ENCODE data around the gene TNFRSF18.
A peak's percentile ranks its signal among the peaks of the same experiment; 100 is the strongest.
"Not testable (repeated sequence)": the region's sequence is repeated elsewhere in the genome, so short reads cannot be mapped to it uniquely, and the experiment has no call there.

TNFRSF18 gene, protein sequence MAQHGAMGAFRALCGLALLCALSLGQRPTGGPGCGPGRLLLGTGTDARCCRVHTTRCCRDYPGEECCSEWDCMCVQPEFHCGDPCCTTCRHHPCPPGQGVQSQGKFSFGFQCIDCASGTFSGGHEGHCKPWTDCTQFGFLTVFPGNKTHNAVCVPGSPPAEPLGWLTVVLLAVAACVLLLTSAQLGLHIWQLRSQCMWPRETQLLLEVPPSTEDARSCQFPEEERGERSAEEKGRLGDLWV

DNA sequence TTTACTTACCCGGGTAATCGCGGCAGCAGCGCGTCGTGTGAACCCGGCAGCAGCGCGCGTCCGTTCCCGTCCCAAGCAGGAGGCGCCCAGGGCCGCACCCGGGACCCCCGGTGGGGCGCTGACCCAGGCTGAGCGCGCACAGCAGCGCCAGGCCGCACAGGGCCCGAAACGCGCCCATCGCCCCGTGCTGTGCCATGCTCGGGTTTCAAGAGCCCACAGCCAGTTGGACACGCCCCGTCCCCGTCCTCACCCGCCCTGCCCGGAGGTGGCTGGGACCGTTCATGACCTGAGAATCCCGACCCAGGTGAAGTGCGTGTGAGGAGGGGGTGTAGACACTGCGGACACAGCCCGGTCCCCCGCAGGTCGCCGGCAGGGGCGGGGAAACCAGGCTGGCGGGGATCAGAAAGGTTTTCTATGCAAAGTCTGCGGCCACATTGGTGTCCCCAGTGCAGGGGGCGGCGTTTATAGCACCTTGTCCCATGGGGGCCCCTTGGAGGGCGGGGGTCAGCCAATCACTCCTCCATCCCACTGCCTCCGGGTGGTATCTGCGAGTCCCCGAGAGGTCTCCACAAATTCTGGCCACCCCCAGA lies at the start of gene TNFRSF18:
TNFRSF18 (minus strand) TSS at position 217 of the 590 bp plus-strand sequence; CDS start at position 196, 21 bp downstream.
- H3K4me3 ChIP-seq (ENCODE audit: low read depth, low read length) = peak within 1 kb of the TSS; percentile 13
- DNase-seq (ENCODE audit: low read depth) = no peak

DNA sequence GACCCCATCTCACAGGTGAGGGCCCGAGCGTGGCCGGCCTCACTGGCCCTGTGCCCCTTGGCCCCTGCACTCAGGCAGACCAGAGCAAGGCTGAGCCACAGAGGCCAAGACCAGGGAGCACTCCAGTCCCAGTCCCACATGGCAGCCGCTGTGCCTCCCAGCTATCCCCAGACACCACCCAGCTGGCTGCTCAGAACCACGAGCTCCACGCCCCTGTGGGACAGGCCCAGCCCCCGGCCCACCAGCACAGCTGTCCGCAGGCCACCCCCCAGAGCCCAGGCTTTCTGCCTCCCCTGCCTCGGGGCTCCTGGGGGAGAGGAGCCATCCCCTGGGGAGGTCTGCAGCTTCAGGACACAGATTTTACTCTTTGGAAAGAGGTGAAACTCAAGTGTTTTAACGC lies 49.2 kb upstream of the TNFRSF18 start:
- DNase-seq (ENCODE audit: low read depth) = no peak
- H3K4me3 ChIP-seq (ENCODE audit: low read depth, low read length) = no peak overlapping the region

DNA sequence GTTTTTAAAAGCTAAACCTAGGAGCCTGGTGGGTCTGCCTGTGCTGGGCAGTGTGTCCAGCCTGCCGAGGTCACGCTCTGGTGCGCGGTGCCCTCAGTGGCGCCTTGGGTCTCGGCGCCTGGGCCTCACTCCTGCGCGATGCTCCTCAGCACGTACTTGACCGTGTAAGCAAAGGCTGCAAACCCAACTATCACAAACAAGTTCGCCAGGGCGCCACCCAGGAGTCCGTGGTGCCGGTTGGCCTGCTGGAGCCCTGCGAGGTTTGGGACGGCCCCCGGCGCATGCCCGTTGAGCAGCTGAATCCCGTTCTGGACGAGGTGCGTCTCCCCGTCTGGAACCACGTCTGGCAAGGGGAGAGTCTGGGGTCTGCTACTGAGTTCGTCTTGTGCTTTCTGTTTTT lies 48.7 kb upstream of the TNFRSF18 start:
- no peak overlapping the region for H3K4me3 ChIP-seq (ENCODE audit: low read depth, low read length)
- DNase-seq (ENCODE audit: low read depth) = no peak

DNA sequence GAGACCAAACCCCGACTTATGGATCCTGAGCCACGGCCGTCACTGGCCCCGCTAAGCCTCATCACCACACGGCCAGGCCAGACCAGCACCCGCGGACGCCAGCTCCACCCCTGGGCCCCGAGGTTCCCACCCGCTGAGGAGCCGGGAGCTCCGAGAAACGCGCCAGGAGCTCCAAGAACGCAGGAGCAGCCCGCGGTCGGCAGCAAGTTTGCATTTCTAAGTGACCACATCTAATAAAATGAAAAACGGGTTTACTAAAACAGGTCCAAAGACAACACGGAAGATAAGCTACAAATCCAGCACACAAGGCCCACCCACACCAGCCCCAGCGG lies 48.2 kb upstream of the TNFRSF18 start:
- no peak for DNase-seq (ENCODE audit: low read depth)
- H3K4me3 ChIP-seq (ENCODE audit: low read depth, low read length) = no peak overlapping the region

DNA sequence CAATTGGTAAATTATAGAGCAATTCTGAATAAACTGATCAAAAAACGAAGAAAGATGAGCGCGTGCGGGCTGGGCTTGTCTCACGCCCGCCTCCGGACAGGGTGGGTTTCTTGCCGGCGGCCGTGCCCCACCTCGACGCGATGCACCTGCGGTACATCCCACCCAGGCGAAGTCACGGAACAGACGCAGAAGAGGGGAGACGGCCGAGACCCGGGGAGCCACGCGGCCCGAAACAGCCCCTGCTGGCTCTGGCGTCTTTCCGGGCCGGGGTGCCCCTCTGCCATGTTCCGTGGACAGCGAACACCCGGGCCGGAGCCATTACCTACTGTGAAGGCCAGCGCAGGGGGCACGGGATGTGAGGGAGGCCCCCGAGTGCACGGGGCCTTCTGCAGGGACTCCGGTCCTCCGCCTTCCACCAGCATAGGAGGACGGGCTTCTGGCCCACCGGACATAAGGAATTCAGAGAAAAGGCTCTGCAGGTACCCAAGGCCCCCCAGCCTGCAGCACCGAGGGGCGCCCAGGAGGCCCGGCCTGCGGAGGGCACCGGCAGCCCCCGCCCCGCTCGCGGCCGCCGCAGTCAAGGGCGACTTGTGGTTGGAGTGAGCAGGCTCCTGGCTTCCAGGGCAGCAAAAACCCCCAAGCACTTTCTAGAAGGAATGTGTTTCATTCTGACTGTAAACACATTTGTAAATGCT lies 47.7 kb upstream of the TNFRSF18 start:
- DNase-seq (ENCODE audit: low read depth) = no peak

DNA sequence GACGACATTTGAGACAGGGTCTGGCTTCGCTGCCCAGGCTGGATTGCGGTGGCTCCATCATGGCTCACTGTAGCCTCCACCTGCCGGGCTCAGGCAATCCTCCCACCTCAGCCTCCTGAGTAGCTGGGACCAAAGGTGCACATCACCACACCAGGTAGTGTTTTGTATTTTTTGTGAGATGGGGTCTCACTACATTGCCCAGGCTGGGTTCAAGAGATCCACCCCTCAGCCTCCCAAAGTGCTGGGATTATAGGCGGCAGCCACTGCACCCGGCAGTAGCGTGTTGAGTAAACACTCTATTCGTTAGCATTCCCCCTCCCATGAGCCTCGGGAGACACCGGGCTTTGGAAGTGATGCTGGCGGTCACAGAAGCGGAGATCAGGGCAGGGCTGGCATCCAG lies 46.9 kb upstream of the TNFRSF18 start:
- no peak for DNase-seq (ENCODE audit: low read depth)
- H3K4me3 ChIP-seq (ENCODE audit: low read depth, low read length) = no peak overlapping the region

More for the DNA sequence above, 47.7 kb upstream of the TNFRSF18 start:
- no peak overlapping the region for H3K4me3 ChIP-seq (ENCODE audit: low read depth, low read length)

DNA sequence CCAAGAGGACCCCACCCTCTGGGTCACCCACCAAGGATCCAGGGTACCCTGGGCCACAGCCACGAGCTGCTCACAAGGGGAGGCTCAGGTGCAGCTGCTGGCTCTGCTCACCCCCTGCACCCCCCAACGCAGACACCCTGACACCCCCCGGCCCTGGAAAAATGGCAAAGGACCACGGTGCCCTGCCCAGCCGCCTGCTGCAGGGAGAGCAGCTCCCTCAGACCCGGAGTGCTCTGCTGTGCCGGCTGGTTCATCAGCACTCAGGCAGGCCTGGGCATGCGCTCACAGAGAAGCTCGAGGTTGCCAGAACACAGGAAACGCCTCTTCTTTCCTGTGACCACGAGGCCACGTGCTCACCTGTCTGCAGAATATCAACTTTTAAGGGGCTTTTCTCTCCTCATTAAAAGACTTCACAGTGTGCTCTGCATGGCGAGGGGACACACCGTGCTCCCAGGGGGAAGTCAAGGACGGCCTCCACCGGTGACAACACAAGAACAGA lies 44.4 kb upstream of the TNFRSF18 start:
- no peak overlapping the region for H3K4me3 ChIP-seq (ENCODE audit: low read depth, low read length)
- DNase-seq (ENCODE audit: low read depth) = no peak

DNA sequence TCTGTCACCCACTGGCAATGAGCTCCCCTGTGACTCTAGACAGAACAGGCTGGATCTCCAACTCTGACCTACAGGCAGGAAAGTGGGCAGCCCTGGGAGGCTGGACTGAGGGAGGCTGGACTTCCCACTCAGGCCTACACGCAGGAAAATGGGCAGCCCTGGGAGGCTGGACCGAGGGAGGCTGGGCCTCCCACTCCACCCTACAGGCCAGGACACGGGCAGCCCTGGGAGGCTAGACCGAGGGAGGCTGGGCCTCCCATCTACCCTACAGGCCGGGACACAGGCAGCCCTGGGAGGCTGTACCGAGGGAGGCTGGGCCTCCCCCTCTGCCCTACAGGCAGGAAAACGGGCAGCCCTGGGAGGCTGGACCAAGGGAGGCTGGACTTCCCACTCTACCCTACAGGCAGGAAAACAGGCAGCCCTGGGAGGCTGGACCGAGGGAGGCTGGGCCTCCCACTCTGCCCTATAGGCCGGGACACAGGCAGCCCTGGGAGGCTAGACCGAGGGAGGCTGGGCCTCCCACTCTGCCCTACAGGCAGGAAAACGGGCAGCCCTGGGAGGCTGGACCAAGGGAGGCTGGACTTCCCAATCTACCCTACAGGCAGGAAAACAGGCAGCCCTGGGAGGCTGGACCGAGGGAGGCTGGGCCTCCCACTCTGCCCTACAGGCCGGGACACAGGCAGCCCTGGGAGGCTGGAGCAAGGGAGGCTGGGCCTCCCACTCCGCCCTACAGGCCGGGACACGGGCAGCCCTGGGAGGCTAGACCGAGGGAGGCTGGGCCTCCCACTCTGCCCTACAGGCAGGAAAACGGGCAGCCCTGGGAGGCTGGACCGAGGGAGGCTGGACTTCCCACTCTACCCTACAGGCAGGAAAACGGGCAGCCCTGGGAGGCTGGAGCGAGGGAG lies 41.9 kb upstream of the TNFRSF18 start:
- DNase-seq (ENCODE audit: low read depth); H3K4me3 ChIP-seq (ENCODE audit: low read depth, low read length): not testable (repeated sequence)

DNA sequence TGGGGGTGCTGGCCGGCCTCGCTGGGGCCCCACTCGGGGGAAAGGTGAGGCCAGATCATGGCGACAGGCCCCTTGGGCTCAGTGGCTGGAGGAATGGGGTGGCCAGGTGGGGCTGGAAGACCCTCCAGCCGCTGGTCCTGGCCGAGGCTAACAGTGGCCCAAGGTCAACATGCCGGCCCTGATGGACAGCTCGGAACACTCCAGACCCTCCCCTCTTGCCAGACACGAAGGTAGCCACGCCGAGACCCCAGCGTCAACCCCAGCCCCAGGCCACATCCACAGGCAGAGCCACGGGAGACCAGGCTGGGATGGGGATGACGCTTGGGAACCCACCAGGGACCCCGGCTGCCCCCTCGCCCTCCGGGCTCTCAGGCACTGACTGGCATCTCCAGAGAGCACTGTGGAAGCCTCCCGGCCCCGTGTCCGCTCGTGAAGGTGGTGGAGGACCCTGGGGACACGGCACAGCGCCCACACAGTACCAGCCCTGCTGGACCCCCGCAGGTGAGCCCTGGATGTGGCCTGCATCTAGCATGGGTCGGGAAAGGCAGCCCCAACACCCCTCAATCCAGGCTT lies 41.0 kb upstream of the TNFRSF18 start:
- no peak for DNase-seq (ENCODE audit: low read depth)
- H3K4me3 ChIP-seq (ENCODE audit: low read depth, low read length) = no peak overlapping the region

DNA sequence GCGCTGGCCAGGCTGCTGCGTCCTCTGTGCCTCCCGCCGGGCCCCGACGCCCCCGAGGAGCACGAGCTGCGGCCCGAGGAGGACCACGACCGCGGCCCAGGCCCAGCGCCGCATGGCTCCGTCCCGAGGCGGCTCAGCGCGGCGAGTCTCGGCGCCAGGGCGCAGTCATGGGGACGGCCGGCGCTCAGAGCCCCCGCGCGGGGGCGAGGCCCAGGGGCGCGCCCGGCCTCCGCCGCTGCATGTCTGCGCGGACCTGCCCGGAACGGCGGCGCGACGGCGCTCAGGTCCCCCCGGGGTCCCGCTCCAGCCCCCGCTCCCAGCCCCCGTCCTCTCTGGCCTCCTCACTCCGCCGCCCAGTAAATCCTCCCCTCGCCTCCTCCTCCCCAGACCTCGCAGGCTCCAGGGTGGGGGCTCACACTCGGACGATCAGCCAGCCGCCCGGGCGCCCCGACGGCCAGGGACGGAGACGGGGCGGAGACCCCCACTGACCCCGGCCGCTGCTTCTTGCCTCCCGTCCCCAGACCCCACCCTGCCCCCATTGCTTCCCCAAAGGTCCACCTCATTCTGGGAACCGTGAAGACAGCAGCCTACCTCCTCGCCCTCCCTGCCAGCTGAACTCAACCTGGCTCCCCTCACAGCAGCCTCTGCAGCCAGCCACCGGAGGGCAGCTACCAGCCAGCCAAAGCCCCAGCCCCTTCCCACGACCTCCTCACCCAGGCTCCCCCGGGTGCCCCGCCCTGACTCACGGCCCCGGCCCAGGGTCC lies 40.4 kb upstream of the TNFRSF18 start, which contains the start of gene C1QTNF12:
C1QTNF12 (minus strand) TSS at position 146 of the 764 bp plus-strand sequence; CDS start at position 114, 32 bp downstream.
- H3K4me3 ChIP-seq (ENCODE audit: low read depth, low read length) = no peak within 1 kb of the TSS
- DNase-seq (ENCODE audit: low read depth) = no peak

DNA sequence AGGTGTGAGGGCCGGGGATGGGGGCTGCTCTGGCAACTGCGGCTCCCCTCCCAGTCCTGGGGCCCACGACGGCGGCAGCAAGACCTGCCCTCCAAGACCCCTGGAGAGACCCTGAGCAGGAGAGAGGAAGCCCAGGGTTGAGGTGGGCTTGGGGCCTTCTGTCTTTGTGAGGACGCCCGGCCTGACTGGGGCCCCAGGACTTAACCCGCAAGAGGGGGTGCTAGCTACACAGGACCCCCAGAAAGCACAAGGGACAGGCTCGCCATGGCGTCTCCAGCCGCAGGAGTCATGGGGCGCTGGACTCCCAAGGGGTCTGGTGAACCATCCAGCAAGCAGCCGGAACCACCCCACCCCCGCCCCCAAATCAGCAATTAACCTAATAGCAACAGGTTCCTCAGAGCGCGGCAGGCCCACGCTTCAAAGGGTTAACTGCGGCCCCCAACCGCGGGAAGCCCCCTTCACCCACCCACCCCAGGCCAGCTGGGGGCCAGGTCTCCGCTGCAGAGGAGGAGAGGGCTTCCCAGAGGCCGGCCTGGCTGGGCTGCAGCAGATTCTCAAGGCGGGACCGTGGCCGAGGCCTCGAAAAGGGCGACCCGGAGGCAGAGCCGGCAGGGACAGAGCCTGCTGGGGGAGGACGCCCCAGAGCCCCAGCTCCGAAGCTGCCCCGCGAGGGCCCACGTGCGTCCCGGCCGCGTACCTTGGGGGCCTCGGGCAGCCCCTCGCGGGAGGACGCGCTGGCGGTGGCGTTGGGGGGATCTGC lies 39.6 kb upstream of the TNFRSF18 start:
- no peak overlapping the region for H3K4me3 ChIP-seq (ENCODE audit: low read depth, low read length)
- no peak for DNase-seq (ENCODE audit: low read depth)

DNA sequence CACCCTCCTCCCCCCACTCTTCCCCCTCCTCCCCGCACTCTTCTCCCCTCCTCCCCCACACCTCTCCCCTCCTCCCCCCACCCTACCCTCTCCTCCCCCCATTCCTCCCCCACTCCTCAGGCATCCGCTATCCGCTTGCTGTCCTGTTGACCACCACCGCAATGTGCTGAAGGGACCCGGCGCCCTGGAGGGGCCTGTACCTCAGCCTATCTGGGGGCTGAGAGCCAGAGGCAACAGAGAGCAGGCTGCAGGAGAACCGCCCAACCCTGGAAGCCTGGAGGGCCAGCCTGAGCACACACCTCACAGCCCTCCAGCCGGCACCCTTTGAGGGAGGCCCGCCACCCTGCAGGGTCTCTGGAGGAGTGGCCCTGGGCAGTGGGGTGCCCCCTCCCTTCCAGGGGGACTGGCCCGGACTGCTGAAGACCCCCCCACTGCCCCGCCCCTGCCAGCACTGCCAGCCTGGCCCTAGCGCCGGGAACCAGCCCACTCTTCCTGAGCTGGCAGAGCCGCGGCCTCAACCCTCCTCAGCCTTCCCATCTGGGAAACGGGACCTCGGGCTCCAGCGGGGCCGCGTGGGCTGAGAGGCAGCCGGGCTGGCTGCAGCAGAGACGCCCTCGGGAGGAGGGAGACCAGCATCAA lies 38.9 kb upstream of the TNFRSF18 start:
- H3K4me3 ChIP-seq (ENCODE audit: low read depth, low read length) = no peak overlapping the region
- DNase-seq (ENCODE audit: low read depth) = no peak

DNA sequence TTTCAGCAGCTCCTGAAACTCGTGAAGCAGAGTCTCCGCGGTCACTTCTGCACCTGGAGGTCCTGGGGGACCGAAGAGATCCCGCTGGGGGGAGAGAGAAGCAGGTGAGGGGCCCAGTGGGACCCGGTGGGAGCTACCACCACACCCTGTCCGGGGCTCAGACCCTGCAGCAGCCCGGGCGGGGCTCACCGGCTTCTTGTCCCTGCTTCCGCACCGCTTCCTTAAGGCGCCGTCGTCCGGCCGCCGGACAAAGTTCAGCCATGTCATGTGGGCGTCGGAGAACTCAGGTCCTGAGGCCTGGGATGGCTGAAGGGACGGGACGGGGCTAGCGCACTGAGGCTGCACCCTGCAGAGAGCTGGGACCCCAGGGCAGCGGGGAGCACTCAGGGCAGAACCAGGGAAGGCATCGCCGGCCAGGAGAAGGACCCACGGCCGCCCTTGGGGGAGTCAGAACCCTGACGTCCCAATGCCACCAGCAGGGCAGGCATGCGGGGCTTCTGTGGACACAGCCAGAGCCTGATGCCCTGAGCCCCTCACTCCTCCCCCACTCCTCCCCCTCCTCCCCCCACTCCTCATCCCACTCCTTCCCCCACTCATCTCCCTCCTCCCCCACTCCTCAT lies 37.9 kb upstream of the TNFRSF18 start:
- DNase-seq (ENCODE audit: low read depth) = no peak
- no peak overlapping the region for H3K4me3 ChIP-seq (ENCODE audit: low read depth, low read length)

DNA sequence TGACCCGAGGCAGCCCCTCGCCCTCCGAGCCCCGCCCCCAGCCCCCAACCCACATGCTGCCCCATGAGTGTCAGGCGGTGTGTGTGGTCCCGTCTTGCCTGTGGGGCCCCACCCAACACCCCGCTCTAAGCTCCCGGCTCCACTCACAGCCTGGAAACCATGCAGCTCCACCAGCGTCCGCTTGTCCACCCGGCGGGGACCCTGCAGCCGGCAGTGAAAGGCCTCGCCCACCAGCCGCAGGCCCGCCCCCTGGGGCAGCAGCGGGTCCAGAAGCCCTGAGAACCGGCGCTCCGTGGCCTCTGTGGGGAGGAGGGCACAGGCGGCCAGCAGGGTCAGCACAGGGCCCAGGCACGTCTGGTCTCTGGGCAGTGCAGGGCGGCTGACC lies 37.4 kb upstream of the TNFRSF18 start:
- no peak overlapping the region for H3K4me3 ChIP-seq (ENCODE audit: low read depth, low read length)

DNA sequence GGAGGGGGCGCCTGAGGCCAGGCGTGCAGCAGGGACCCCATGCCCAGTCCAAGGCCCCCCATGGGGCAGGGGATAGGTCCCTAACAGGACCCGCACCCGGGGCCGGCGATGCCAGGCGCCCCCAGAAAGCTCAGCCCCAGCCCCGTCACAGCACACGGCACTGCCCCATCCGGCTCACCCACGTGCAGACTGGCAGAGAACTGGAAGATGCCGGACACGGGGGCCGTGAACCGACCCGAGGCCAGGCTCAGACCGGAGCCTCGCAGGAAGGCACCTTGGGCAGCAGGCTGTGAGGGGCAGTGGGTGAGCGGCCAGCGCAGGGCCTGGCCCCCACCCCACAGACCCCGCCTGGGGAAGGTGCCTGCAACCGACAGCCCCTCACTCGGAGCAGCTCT lies 36.9 kb upstream of the TNFRSF18 start:
- no peak for DNase-seq (ENCODE audit: low read depth)
- no peak overlapping the region for H3K4me3 ChIP-seq (ENCODE audit: low read depth, low read length)

More for the DNA sequence above, 37.4 kb upstream of the TNFRSF18 start:
- no peak for DNase-seq (ENCODE audit: low read depth)

DNA sequence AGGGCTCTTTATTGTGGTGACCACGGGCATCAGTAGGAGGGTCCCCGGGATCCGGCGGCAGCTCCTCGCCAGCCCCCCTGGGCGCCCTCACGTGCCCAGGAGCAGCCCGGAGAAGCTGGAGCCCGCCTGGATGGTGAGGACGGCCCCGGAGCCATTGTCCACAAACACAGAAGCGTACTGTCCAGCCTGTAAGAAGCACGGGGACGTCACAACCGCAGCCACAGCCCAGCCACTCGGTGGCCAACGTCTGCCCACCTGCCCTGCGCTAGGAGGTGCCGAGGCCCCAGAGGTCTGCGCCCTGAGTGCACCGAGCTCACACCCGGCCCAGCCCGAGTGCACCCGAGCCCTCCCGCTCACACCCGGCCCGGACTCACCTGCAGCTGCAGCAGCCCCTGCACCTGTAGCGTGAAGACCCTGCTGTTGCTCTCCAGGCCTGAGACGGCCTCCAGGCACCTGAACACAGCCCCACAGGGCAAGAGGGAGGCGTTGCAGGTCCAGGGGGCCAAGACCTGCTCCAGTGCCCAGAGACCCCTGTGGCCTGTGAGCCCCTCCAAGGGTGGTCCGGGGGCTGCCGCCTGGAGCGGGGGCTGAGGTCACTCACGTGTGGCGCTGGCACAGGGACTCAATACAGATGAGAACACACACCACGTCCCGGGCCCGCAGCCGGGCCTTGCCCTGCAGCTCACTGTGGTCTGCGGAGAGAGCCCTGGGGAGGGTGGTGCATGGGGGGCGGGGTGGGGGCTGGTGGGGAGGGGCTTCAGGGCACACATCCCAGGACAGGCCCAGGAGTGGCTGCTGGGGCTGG lies 36.3 kb upstream of the TNFRSF18 start:
- DNase-seq (ENCODE audit: low read depth) = no peak
- H3K4me3 ChIP-seq (ENCODE audit: low read depth, low read length) = no peak overlapping the region

Measured in skeletal muscle cell (primary cell).